Superior temporal gyrus (tissue), 1 donor: ENCODE data around the gene KNDC1.
"Not testable (repeated sequence)": the region's sequence is repeated elsewhere in the genome, so short reads cannot be mapped to it uniquely, and the experiment has no call there.

Experiments used
- DNase-seq: peaks from one replicate; pipeline ENCODE4 v3.0.0-alpha.2; 2016; ENCODE audit errors: extremely low spot score

Gene KNDC1

DNA sequence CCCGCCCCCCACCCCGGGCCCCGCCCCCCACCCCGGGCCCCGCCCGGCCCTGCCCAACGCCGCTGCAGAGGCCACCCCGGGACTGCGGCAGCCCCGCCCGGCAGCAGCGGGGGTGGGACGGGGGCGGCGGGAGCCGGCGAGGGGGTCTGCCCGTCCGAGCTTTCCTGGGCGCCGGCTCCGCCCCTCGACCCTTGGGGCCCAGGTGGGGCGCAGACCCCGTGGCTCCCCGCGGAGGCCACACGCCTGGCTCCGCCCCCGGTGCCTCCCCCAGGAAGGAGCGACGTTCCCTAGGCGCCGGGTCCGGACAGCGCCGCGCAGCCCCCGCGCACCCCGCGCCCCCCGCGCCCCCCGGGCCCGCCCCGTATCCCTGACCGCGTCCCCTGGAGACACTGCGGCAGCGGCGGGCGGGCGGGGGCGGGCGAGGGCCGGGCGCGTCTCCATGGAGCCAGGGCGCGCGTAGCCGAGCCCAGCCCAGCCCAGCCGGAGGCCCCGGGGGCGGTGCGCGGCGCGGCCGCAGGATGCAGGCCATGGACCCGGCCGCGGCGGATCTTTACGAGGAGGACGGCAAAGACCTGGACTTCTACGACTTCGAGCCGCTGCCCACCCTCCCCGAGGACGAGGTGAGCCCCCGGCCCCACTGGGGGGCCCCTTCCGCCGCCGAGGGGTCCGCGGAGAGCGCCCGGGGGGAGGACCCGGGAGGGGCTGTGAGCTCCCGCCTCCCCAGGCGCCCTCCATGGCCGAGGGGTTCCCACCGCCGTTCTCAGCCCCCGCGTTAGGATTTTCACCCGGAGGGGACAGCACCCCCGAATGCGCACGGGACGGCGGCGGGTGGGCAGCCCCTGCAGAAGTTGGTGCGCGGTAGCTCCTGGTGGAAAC lies at the start of gene KNDC1:
Gene KNDC1, plus strand, starts transcription at position 270 of the 876 bp plus-strand sequence. Its CDS starts 249 bp downstream, at position 519.
- DNase-seq: no peak

DNA sequence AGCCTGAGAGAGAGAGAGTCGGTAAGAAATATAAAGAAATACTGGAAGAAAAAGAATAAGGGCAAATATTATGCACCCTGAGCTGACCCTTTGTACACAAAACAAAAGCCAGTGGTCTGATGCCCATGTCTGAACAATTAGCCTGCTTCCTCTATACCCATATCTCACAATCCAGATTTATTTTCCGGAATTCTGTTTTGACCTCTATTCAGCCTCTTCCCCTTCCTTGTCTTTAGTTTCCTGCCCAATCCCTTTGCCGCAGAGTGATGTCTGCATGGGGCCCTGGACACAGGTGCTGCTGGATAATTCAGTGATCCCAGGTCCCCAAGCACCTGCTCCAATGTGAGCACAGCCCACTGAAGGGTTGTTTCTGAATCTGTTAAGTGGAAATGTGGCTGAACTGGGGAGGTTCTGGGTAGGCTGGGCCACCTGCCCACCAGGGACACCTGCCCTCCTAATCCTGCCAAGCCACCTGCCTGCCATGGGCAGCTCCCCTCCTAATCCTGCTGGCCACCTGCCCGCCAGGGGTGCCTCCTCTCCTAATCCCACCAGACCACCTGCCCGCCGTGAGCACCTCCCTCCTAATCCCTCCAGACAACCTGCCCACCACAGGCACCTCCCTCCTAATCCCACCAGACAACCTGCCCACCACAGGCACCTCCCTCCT lies 49.3 kb upstream of the KNDC1 start:
- no peak for DNase-seq

DNA sequence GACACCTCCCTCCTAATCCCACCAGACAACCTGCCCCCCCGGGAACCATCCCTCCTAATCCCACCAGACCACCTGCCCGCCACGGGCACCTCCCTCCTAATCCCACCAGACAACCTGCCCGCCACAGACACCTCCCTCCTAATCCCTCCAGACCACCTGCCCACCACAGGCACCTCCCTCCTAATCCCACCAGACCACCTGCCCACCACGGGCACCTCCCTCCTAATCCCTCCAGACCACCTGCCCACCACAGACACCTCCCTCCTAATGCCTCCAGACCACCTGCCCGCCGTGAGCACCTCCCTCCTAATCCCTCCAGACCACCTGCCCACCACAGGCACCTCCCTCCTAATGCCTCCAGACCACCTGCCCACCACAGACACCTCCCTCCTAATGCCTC lies 48.4 kb upstream of the KNDC1 start:
- not testable (repeated sequence) for DNase-seq

DNA sequence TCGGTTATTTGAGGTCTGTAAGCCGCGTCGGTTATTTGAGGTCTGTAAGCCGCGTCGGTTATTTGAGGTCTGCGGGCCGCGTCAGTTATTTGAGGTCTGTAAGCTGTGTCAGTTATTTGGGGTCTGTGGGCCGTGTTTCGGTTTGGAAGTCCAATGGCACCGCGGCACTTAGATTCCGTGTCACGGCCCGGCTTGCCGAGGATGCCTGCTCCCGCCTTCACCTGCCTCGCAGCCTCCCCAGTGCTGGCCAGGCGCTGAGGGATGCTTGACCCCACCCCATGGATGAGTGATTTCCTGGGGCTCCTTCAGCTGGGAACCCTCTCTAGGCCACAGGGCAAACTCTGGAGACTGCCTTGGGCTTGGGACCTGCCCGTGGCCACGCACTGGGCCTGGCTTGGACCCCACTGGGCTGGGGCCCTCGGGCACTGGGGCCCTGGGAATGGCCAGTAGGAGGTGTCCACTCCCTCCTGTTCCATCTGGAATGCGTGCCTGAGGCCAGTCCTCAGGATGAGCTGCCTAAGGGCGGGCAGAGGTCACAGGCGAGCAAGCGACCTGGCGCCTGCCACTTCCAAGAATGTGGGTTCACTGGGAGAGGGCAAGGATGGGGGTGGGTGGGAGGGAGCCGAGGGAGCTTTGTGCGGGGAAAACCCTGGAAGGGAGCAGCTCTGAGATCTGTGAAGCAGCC lies 46.7 kb upstream of the KNDC1 start:
- DNase-seq: no peak

DNA sequence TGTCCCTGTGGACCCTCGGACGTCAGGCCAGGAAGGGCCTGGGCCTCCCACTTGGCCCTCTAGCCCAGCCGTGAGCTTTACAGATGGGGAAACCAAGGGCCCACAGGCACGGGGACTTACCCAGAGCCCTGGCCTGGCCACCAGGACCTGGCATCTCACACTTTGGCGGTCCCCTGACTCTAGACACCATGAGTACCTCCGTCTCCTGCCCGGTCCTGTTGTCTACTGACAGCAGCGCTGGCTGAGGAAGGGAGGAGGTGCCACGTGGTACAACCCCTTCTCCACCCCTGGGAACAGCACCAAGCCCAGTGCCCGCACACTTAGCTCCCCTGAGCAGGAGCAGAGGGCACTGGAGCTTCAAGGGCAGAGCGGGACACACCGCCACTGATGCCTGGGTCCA lies 46.2 kb upstream of the KNDC1 start:
- no peak for DNase-seq

DNA sequence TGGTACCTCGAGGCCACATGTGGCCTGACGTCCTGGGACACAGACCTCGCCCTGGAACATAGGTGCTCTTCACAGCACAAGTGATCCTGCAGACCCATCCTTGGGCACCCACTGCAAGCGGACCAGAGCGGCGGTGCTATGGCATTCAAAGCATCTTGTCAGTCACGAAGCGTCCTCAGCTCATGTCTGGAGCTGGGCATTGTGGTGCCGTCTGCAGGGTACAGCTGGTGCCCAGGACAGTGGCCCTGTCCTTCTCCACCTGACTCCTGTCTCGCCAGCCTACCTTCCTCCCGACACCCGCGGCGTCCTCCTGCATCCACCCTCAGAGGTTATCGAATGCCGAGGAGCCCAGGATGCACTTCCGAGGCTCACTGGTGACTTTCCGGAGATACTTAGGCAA lies 45.8 kb upstream of the KNDC1 start:
- DNase-seq: no peak

- no peak for DNase-seq
Observed at GRCh38 chr10:133114726-133115452, 45.1 kb upstream of the KNDC1 start.

GRCh38 chr10:133115453-133115842 lies 44.6 kb upstream of the KNDC1 start:
- DNase-seq: no peak

DNA sequence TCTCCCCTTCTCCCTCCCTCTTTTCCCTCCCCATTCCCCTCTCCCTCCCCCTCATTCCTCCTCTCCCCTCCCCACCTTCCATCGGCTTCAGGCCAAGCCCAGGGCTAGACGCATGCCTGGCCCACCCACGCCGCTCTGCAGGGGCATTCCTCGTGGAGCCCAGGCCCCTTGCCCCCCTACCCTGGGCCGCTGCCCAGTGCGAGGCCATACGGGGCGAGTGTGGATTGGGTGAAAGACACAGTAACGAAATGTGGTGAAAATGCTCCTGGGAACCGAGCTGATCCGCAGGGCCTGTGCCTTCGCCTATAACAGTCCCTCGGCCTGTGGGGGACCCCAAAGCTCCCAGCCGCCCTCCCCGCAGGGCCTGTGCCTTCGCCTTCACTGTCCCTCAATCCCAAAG lies 44.0 kb upstream of the KNDC1 start:
- no peak for DNase-seq

DNA sequence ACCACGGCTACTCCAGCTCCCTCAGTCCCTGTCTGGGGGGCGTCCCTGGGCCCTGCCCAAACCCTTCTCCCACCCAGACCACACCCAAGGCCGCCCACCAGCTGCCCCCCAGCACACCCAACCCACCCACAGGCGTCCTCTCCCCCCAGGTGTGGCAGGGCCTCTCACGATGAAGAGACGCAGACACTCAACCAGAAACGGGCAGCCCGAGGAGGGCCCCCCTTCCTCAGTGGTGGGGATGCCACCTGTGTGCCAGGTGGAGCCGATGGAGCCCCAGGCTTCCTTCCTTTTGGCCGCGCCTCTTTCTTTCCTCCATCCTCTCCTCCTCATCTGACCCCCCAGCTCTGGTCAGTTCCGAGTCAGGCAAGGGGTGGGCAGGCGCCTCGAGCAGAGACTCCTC lies 43.6 kb upstream of the KNDC1 start:
- no peak for DNase-seq

GRCh38 chr10:133117036-133117687 lies 42.9 kb upstream of the KNDC1 start:
- DNase-seq: no peak

- no peak for DNase-seq
Observed at GRCh38 chr10:133117688-133118071, 42.3 kb upstream of the KNDC1 start.

- DNase-seq: no peak
Observed at GRCh38 chr10:133121479-133121878, 38.5 kb upstream of the KNDC1 start.

DNA sequence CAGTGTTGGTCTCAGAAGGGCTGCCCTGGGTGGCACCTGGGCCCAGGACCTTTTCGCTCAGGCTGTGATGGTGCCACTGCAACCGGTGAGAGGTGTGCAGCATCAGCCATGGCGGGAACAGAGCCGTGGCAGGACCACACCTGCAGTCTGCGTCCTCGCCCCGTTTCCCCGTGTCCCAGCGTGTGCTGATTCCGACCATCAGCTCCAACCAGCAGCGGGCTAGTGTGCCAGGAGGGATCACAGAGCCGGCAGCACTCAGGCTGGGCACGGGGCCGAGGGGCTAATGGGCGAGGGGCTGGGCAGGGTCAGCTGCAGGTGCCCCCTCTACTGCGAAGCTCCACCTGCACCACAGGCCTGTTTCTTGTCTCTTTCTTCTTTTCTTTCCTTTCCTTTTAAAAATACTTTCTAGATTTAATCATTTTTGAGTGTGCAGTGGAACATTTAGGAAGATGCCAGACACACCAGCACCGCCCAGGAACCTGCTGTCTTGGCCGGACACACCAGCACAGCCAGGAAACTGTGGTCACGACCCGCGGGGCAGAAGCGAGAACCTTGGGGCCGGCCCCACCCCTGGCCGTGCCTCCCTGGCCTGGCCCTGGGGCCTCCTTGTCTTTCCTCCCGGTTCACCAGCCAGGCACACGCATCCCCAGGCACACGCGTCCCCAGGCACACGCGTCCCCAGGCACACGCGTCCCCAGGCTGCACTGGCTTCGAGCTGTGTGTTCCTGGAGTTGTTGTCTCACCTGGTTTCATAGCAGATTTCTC lies 37.7 kb upstream of the KNDC1 start:
- DNase-seq: no peak

- no peak for DNase-seq
Observed at GRCh38 chr10:133123050-133123745, 36.8 kb upstream of the KNDC1 start.

DNA sequence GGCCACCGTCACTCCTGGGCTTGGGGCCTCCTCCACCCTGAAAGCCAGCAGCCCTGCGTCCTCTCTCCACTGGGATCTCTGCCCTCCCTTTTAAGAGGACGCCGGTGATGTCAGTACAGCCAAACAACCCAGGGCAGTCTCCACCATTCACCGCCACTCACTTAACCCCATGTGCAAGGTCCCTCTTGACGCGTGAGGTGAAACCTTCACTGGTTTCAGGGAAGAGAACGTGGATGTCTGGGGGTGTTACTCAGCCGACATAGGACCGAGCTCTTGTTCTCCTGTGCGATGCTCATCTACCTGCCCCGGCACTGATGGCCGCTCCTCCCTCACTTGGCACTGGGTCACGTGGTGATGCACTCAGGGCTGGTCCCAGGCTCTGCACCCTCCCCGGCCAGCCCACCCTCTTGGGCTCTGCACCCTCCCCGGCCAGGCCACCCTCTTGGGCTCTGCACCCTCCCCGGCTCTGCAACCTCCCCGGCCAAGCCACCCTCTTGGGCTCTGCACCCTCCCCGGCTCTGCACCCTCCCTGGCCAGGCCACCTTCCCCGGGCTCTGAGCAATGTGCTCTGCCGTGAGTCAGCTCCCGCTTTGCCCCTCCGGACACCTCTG lies 36.2 kb upstream of the KNDC1 start:
- no peak for DNase-seq

DNA sequence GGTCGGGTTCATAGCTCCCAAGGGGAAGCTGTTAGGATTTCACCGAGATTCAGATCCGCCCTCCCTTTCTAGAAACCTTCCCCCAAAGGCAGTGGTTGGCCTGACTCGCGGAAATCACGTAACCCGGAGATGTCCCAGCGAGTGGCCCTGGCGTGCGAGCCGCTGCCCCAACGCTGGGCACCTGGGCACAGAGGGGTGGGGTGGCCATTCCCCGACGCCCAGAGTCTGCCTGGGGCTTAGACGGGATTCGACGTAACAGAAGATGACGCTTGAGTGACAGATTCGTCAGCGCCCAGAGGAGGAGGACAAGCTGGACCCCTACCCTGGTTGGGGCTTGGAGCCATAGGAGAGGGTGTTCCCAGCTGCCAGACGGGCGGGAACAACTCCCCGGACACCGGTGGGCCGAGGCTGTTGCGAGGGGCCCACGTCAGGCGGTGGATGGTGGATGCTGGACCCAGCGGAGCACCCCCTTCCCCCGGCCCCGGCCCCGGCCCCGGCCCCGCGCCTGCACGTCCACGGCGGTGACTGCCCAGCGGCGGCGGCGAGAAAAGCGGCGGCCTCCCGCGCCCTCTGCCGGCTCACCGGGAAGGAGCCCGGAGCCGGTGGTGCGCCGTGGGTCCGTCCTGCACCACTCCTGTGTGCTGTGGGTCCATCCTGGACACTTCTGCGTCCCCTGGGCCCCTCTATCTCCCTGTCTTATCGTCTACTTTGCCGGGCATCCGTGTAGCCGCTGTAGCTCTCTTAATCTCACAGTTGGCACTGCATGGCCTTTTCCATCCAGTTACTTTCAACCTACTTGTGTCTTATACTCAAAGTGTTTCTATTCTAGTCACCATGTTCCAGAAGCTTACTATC lies 35.4 kb upstream of the KNDC1 start:
- DNase-seq: no peak

- DNase-seq: no peak
Observed at GRCh38 chr10:133125901-133126300, 34.1 kb upstream of the KNDC1 start.
